ENCODE results near the gene TBC1D16.

The TBC1D16 gene

DNA sequence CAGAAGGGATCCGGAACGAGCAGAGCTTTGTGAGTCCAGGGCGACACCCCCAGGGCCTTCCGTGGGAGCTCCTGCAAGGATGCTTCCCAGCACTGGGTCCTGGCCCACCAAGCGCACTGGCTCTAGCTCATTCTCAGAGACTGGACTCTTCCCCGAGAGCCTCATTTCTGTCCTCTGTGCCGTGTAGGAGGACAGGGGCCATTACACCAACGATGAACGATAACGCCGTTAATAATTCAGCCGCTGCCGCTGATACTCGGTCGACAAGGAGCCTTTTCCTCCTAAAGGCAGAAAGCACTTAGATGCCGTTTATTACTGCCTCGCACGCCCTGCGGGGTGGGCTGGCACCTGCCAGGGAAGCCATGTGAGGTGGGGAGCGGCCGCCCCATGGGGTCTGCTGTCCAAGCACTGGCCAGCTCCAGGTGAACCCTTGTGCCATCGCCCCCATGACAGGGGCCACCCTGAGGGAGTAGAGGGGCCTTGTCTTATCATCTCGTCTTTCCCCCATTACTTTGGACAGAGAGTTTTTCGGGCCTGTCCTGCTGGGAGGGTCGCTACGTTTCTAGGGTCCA, 33.5 kb downstream of the TBC1D16 start:
- TF ChIP-seq, protein P1, sequence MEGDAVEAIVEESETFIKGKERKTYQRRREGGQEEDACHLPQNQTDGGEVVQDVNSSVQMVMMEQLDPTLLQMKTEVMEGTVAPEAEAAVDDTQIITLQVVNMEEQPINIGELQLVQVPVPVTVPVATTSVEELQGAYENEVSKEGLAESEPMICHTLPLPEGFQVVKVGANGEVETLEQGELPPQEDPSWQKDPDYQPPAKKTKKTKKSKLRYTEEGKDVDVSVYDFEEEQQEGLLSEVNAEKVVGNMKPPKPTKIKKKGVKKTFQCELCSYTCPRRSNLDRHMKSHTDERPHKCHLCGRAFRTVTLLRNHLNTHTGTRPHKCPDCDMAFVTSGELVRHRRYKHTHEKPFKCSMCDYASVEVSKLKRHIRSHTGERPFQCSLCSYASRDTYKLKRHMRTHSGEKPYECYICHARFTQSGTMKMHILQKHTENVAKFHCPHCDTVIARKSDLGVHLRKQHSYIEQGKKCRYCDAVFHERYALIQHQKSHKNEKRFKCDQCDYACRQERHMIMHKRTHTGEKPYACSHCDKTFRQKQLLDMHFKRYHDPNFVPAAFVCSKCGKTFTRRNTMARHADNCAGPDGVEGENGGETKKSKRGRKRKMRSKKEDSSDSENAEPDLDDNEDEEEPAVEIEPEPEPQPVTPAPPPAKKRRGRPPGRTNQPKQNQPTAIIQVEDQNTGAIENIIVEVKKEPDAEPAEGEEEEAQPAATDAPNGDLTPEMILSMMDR (IDR thresholded peaks at IDR 0.05; ENCODE audit: control extremely low read depth, extremely low read depth, low read depth, missing control alignments), result no peak
- DNase-seq (ENCODE audit: extremely low spot score), result no peak
- ChIA-PET CTCF (no interaction called here), POLR2A (no interaction called here)

DNA sequence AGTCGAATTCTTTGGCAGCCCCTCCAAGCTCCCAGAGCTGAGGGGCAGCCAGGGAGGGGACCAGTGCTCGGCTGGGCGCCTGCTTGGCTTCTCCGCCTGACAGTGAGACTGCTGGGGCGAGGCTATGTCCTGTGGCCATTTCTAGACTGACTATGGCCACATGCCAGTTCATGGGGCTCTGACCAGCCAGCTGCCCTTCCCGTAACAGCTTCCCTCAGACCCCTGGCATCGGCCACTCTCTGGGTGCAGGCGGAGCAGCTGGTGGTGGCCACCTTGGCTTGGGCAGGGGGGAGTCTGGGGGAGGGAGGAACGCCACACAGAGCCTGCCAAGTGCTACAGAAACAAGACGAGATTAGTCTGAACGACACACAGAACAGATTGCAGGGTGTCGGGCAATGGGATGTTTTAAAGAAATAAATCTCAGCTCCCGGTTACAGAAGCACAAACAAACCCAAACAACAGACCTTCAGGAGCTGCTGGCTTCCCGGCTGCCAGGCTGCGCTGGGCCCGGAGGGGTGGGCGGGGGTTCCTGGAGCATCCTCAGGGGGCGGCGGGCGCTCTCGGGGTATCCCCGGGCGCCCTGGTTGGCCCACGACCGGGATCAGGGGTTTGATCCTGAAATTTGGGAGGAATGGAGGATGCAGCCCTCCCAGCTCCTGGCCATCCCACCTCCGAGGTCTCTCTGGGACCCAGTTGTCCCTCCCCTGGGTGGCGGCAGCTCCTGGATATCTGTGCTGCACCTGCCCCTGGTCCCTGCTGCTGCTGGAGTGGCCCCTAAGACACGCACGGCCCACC, 34.5 kb downstream of the TBC1D16 start:
- TF ChIP-seq, protein P1 (IDR thresholded peaks at IDR 0.05; ENCODE audit: control extremely low read depth, extremely low read depth, low read depth, missing control alignments), result no peak
- DNase-seq (ENCODE audit: extremely low spot score), result no peak
- POLR2A ChIA-PET, result no interaction called here
- CTCF ChIA-PET, result no interaction called here

DNA sequence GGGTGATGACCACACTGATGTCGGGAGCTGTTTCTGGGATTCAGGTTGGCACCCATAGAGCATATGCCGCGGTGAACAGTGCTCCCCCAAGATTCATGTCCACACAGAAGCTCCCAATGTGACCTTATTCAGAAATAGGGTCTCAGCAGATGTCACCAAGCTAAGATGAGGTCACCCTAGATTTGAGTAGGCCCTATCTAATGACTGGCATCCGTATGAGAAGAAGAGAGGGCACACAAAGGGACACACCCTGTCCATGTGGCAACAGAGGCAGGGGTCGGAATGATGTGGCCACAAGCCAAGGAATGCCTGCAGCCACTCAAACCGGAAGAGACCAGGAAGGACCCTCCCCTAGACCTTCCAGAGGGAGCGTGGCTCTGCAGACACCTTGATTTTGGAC, 35.5 kb downstream of the TBC1D16 start:
- TF ChIP-seq, protein P1 (IDR thresholded peaks at IDR 0.05; ENCODE audit: control extremely low read depth, extremely low read depth, low read depth, missing control alignments), result no peak
- ChIA-PET POLR2A (no interaction called here), CTCF (interaction anchor here (1.1 kb wide), 1 partner anchor 8 kb away, joined by 8 read pairs; no protein-coding TSS in a partner anchor)
- DNase-seq (ENCODE audit: extremely low spot score), result no peak

DNA sequence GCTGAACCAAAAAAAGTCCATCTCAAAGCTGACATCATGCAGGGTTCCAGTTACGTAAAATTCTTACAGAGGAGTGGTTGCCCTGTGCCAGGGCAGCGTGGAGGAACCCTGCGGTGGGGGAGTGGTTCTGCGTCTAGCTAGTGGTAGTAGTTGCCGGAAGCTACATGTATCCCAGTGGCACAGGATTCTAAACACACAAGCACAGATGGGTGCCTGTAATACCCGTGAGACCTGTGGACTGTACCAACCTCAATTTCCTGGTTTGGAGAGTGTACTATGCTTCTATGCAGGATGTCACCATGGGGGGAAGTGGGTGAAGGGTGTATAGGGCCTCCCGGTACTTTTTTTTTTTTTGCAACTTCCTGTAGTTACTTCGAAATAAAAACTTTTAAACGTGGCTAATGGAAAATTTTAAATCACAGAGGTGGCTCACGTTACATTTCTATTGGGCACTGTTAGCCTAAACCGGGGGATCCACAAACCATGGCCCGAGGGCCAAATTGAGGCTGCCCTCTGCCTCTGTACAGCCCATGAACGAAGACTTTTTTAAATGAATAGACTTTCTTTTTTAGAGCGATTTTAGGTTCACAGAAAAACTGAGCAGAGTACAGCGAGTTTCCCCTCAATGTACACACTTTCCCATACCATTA, 38.5 kb downstream of the TBC1D16 start:
- DNase-seq (ENCODE audit: extremely low spot score), result no peak
- ChIA-PET CTCF (interaction anchor here (1.2 to 2.8 kb wide), 2 partner anchors 12 to 104 kb away, joined by 3 to 14 read pairs; partner anchors contain the start of gene GAA), POLR2A (no interaction called here)
- TF ChIP-seq, protein P1 (IDR thresholded peaks at IDR 0.05; ENCODE audit: control extremely low read depth, extremely low read depth, low read depth, missing control alignments), result no peak

- DNase-seq (ENCODE audit: extremely low spot score), result no peak
- CTCF ChIA-PET, result interaction anchor here (2.8 to 3.0 kb wide), 2 partner anchors 12 to 13 kb away, joined by 14 to 16 read pairs; no protein-coding TSS in a partner anchor
- TF ChIP-seq, protein P1 (IDR thresholded peaks at IDR 0.05; ENCODE audit: control extremely low read depth, extremely low read depth, low read depth, missing control alignments), result no peak
- POLR2A ChIA-PET, result no interaction called here
Measured at GRCh38 chr17:79996291-79996690, 39.4 kb downstream of the TBC1D16 start.

- ChIA-PET POLR2A (no interaction called here), CTCF (interaction anchor here (3.0 to 3.7 kb wide), 2 partner anchors 10 to 13 kb away, joined by 16 to 19 read pairs; no protein-coding TSS in a partner anchor)
- TF ChIP-seq, protein P1 (IDR thresholded peaks at IDR 0.05; ENCODE audit: control extremely low read depth, extremely low read depth, low read depth, missing control alignments), result no peak
- DNase-seq (ENCODE audit: extremely low spot score), result no peak
Measured at GRCh38 chr17:79995696-79996095, 40.0 kb downstream of the TBC1D16 start.
